Smooth muscle cell (in vitro differentiated cells): ENCODE measurements around the gene BCLAF1. TPM values are rescaled to one million over a fixed set of nuclear protein-coding genes. Genes with fewer than 3 reads are reported as not detected.
A peak's percentile ranks its signal among the peaks of the same experiment; 100 is the strongest.

ENCODE experiments used
- DNase-seq: peaks from one replicate; lab custom pipeline; 2025; ENCODE audit not compliant: unreplicated experiment; lab: John Stamatoyannopoulos, UW
- H2AFZ ChIP-seq: fragments of 200-600 bp; sonication (generic); 2 replicates; pipeline ENCODE4 v1.6.0; 2016; ENCODE audit warnings: antibody characterized with exemption, low read depth, mild to moderate bottlenecking
- H3F3A ChIP-seq: fragments of 200-600 bp; sonication (generic); 2 replicates; pipeline ENCODE4 v1.6.0; 2017; ENCODE audit warnings: antibody characterized with exemption, low read depth
- H3K27ac ChIP-seq: fragments of 200-600 bp; sonication (generic); 2 replicates; pipeline ENCODE4 v1.5.1; 2016; ENCODE audit warnings: low read depth, mild to moderate bottlenecking
- H3K27me3 ChIP-seq: fragments of 200-600 bp; sonication (generic); 2 replicates; pipeline ENCODE4 v1.6.1; 2016; ENCODE audit warnings: low read depth, mild to moderate bottlenecking
- H3K36me3 ChIP-seq: fragments of 200-600 bp; sonication (generic); 2 replicates; pipeline ENCODE4 v1.5.1; 2016; ENCODE audit warnings: low read depth
- H3K4me1 ChIP-seq: fragments of 200-600 bp; sonication (generic); 2 replicates; pipeline ENCODE4 v1.5.1; 2016; ENCODE audit warnings: low read depth
- H3K4me2 ChIP-seq: fragments of 200-600 bp; sonication (generic); 2 replicates; pipeline ENCODE4 v1.6.0; 2016; ENCODE audit warnings: mild to moderate bottlenecking
- H3K4me3 ChIP-seq: fragments of 200-600 bp; sonication (generic); 2 replicates; pipeline ENCODE4 v1.5.1; 2016; ENCODE audit warnings: mild to moderate bottlenecking
- H3K79me2 ChIP-seq: fragments of 200-600 bp; sonication (generic); 2 replicates; pipeline ENCODE4 v1.6.0; 2016; ENCODE audit warnings: low read depth, mild to moderate bottlenecking
- H3K9ac ChIP-seq: fragments of 200-600 bp; sonication (generic); 2 replicates; pipeline ENCODE4 v1.6.0; 2016; ENCODE audit warnings: low read depth
- H3K9me3 ChIP-seq: fragments of 200-600 bp; sonication (generic); replicated peaks from 2 replicates; pipeline ENCODE4 v1.5.1; 2016; ENCODE audit warnings: low read depth
- H4K20me1 ChIP-seq: fragments of 200-600 bp; sonication (generic); 2 replicates; pipeline ENCODE4 v1.6.0; 2016; ENCODE audit warnings: low read depth
- CTCF ChIP-seq: fragments of 200-600 bp; sonication (generic); IDR thresholded peaks from 2 replicates; pipeline ENCODE4 v1.5.1; 2017; ENCODE audit warnings: borderline replicate concordance, mild to moderate bottlenecking, antibody characterized with exemption; ENCODE audit not compliant: insufficient read depth, poor library complexity, severe bottlenecking
- WGBS: methylation state at CpG from one replicate; pipeline ENCODE4 v1.1.7; 2016; ENCODE audit warnings: low lambda C conversion rate; 5-methylcytosine and 5-hydroxymethylcytosine counted together
- polyA plus RNA-seq: library from polyadenylated mRNA; unstranded; fragments of >200 nt; fragmentation: Nextera tagmentation; extraction: Ambion mirVana; gene quantifications from 2 replicates; pipeline ENCODE4 v1.2.1, GENCODE V29; 2016
- total RNA-seq: library from RNA; depleted of rRNA; stranded (reverse); fragments of >200 nt; gene quantifications from 2 replicates; pipeline ENCODE4 v1.2.3, GENCODE V29; 2014

The BCLAF1 gene
- total RNA-seq (151 and 193 TPM in 2 replicates), polyA plus RNA-seq (61.1 and 68.2 TPM in 2 replicates)

GRCh38 chr6:136289579-136290409, at the start of gene BCLAF1:
Gene BCLAF1 (minus strand): TSS chr6:136289846. CDS start chr6:136279866, 9,980 bp downstream.
- Histone ChIP-seq H3K9me3 (no peaks in the 10 kb centered on the region), H3K27me3 (no peaks in the 10 kb centered on the region), H3K27ac (peak within 1 kb of the TSS; percentile 100), H2AFZ (peak within 1 kb of the TSS; percentile 22), H3K4me3 (peak within 1 kb of the TSS; percentile 84), H3K4me1 (peaks cover 22% of the 10 kb centered on the region), H3K36me3 (no peaks in the 10 kb centered on the region), H3K4me2 (peak within 1 kb of the TSS; percentile 89), H3K79me2 (peaks cover 43% of the 10 kb centered on the region), H3K9ac (peak within 1 kb of the TSS; percentile 100), H3F3A (peaks cover 11% of the 10 kb centered on the region), H4K20me1 (peaks cover 44% of the 10 kb centered on the region)
- WGBS, result under 1% methylated on average over 60 of the region's 60 CpGs
- peak; percentile 94 for DNase-seq
- no peak for TF ChIP-seq CTCF

- no peaks in the 10 kb centered on the region for H3K4me1 ChIP-seq
- no peaks in the 10 kb centered on the region for H3K9me3 ChIP-seq
- no peak overlapping the region for H3K27ac ChIP-seq
- H3K36me3 ChIP-seq, result no peaks in the 10 kb centered on the region
- no peak overlapping the region for H2AFZ ChIP-seq
- WGBS, result 87% methylated on average over 4 of the region's 4 CpGs
- no peak overlapping the region for H3K4me3 ChIP-seq
- H4K20me1 ChIP-seq, result no peaks in the 10 kb centered on the region
- no peak for TF ChIP-seq CTCF
- H3K79me2 ChIP-seq, result no peaks in the 10 kb centered on the region
- no peak for DNase-seq
- H3K4me2 ChIP-seq, result no peak overlapping the region
- H3K9ac ChIP-seq, result no peak overlapping the region
- no peaks in the 10 kb centered on the region for H3F3A ChIP-seq
- no peaks in the 10 kb centered on the region for H3K27me3 ChIP-seq
These were observed 48.8 kb upstream of the BCLAF1 start for GRCh38 chr6:136338486-136338885.

GRCh38 chr6:136337606-136338005, 48.0 kb upstream of the BCLAF1 start:
- H3K36me3 ChIP-seq, result no peaks in the 10 kb centered on the region
- no peak overlapping the region for H3K9ac ChIP-seq
- no peaks in the 10 kb centered on the region for H3K27me3 ChIP-seq
- H2AFZ ChIP-seq, result no peak overlapping the region
- H3K79me2 ChIP-seq, result no peaks in the 10 kb centered on the region
- WGBS, result 92% methylated on average over 3 of the region's 3 CpGs
- H3K27ac ChIP-seq, result no peak overlapping the region
- no peak for DNase-seq
- H3F3A ChIP-seq, result no peaks in the 10 kb centered on the region
- no peaks in the 10 kb centered on the region for H3K4me1 ChIP-seq
- H3K9me3 ChIP-seq, result no peaks in the 10 kb centered on the region
- no peaks in the 10 kb centered on the region for H4K20me1 ChIP-seq
- H3K4me2 ChIP-seq, result no peak overlapping the region
- H3K4me3 ChIP-seq, result no peak overlapping the region
- TF ChIP-seq CTCF, result no peak
